Upper lobe of left lung (tissue), 4 donors: ENCODE measurements around the gene RNF8.

Experiments used
- EP300 ChIP-seq, 4 donors: sonication (generic); formaldehyde crosslinking; IDR thresholded peaks; one replicate each; pipeline ENCODE4 v1.5.1; 2017; ENCODE audit warnings: antibody characterized with exemption in 4 of 4, control low read depth in 2 of 4
- TF ChIP-seq, protein P1 (sequence below), 6 experiments: fragments of 450-650 bp in 4 of 6; fragments of 200-600 bp in 2 of 6; sonication (generic) in 2 of 6; IDR thresholded peaks; one replicate each; pipeline ENCODE4 v1.5.1; 2016 to 2019; ENCODE audit warnings: antibody characterized with exemption in 6 of 6

DNA sequence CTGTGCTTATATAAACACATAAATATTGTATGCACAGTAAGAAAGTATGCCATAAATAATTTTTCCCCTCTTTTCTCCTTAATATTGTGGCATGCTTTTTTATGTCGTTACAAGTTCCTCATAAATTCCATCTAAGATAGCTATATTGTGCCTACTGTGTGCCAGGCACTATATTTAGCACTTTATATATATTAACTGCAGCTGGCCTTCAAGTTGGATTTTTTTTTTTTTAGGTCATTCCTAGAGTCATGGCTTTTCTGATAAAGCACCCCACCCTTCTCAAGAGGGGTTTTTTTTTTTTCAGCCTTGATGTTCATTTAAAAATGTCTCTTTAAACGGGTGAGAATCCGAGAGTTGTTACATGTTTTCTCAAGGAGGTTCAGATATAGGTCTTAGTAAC lies 42.8 kb upstream of the RNF8 start:
- TF ChIP-seq, protein P1, sequence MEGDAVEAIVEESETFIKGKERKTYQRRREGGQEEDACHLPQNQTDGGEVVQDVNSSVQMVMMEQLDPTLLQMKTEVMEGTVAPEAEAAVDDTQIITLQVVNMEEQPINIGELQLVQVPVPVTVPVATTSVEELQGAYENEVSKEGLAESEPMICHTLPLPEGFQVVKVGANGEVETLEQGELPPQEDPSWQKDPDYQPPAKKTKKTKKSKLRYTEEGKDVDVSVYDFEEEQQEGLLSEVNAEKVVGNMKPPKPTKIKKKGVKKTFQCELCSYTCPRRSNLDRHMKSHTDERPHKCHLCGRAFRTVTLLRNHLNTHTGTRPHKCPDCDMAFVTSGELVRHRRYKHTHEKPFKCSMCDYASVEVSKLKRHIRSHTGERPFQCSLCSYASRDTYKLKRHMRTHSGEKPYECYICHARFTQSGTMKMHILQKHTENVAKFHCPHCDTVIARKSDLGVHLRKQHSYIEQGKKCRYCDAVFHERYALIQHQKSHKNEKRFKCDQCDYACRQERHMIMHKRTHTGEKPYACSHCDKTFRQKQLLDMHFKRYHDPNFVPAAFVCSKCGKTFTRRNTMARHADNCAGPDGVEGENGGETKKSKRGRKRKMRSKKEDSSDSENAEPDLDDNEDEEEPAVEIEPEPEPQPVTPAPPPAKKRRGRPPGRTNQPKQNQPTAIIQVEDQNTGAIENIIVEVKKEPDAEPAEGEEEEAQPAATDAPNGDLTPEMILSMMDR (IDR thresholded peaks at IDR 0.05), result no peak
- TF ChIP-seq EP300 (IDR thresholded peaks at IDR 0.05), result no peak
